ENCODE measurements around the gene PPFIA1.
"Not testable (repeated sequence)": the region's sequence is repeated elsewhere in the genome, so short reads cannot be mapped to it uniquely, and the experiment has no call there.

Gene PPFIA1

DNA sequence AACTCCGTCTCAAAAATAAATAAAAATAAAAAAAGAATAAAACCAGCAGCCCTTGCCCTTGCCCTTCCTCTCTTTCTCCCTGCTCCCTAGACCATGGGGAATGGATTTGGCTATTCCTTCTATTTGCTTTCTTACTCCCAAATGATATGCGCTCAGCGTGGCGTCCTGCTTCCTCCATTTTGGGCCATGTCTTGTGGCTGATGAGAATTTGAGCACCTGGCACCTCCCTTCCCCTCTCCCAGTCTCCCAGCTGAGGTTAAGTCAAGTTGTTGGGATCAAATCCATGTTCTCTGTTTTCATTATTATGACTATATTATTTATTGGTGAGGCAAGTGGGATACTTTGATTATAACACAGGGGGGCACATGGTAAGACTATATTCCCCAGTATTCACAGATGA, 117.1 kb downstream of the PPFIA1 start:
- DNase-seq (ENCODE audit: low read depth in 1 of 2, low spot score in 1 of 2) = no peak

DNA sequence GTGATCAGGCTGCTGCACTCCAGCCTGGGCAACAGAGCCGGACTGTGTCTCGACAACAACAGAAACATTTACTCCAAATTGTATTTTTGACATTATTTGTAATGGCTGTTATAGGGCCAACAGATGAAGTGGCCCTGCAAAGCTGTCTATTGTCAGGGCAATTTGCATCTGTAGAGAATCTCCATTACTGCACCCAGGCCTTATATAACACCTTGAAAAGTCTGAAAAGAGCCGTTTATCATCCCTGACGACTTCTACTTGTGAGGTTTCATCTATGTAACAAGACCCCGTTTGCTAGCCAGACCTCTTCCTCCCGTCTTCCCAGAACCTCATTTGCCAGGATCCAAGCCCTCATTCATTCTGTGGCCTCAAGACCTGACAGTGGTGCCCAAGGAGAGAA, 118.7 kb downstream of the PPFIA1 start:
- no peak for DNase-seq (ENCODE audit: low read depth in 1 of 2, low spot score in 1 of 2)

DNA sequence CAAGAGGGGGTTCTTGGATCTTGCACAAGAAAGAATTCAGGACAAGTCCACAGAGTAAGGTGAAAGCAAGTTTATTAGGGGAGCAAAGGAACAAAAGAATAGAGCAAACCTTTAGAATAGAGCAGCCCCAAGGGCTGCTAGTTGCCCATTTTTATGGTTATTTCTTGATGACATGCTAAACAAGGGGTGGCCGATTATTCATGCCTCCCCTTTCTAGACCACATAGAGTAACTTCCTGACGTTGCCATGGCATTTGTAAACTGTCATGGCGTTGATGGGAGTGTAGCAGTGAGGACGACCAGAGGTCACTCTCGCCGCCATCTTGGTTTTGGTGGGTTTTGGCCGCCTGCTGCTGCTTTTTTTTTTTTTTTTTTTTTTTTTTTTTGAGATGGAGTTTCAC, 120.4 kb downstream of the PPFIA1 start:
- not testable (repeated sequence) for DNase-seq (ENCODE audit: low read depth in 1 of 2, low spot score in 1 of 2)

DNA sequence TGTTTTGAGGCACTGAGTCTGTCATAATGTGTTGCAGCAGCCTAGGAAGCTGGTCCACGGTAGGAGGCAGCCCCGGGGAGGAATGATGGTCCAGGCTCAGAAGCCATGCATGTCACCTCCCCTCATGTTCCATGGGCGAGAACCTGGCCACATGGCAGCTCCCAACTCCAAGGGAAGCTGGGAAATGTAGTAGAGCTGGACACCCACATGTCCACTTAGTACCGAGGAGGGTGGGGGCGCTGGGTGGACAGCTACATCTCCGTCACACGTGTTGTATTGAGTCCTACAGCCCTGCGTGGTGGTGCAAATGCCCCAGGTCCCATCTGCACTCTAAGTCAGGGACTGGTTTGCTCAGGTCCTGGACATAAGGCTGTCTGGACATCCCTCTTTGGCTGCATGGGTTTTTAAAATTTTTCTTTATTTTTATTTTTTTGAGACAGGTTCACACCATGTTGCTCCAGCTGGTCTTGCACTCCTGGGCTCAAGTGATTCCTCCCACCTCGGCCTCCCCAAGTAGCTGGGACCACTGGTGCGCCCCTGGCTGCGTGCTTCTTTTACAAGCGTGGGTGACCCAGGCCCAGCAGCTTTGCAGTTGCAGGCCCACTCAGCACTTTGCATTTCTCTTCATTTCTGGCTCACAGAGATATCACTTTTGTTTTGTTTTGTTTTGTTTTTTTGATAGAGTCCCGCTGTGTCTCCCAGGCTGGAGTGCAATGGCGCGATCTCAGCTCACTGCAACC, 123.9 kb downstream of the PPFIA1 start:
- no peak for DNase-seq (ENCODE audit: low read depth in 1 of 2, low spot score in 1 of 2)

GRCh38 chr11:70397336-70397982, 127.0 kb downstream of the PPFIA1 start:
- DNase-seq (ENCODE audit: low read depth in 1 of 2, low spot score in 1 of 2) = no peak

- DNase-seq (ENCODE audit: low read depth in 1 of 2, low spot score in 1 of 2) = peak; percentile 28 to 74
Observed at GRCh38 chr11:70397983-70398833, 127.7 kb downstream of the PPFIA1 start, which contains the start of gene CTTN. Gene CTTN (plus strand): TSS chr11:70398529. CDS start chr11:70407298, 8,769 bp downstream.

- no peak for DNase-seq (ENCODE audit: low read depth in 1 of 2, low spot score in 1 of 2)
Observed at GRCh38 chr11:70398834-70399680, 128.6 kb downstream of the PPFIA1 start.

GRCh38 chr11:70399681-70400112, 129.2 kb downstream of the PPFIA1 start:
- DNase-seq (ENCODE audit: low read depth in 1 of 2, low spot score in 1 of 2) = no peak

DNA sequence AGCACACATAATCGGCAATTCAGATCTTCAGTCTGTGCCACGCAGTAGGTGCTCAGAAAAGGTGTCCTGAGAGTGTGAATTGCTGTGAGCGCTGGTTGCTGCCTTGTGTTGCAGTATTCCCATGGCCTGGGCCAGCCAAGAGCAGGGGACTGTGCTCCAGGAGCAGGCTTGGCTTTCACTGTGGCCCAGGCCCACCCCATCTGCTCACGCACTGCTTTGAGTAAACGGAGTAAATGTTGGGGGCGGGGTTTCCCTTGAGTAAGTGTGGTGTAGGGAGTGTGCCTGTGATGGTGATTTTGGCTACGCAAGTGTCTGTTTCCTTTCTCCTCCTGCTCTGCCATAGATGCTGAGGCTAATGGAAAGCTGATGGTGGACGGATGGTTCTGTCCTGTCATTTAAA, 130.2 kb downstream of the PPFIA1 start:
- no peak for DNase-seq (ENCODE audit: low read depth in 1 of 2, low spot score in 1 of 2)

DNA sequence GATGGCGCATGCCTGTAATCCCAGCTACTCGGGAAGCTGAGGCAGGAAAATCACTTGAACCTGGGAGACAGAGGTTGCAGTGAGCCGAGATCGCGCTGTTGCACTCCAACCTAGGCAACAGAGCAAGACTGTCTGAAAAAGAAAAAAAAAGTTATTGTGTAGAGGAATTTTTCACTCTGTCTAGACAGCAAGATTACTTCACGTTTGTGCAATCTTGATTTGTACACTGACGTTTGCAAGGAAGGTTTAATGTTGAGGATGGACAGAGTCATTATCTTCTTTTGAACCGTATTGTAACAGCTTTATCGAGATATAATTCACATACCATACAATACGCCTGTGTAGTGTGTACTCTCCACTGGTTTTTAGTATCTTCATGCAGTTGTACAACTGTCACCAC, 131.5 kb downstream of the PPFIA1 start:
- DNase-seq (ENCODE audit: low read depth in 1 of 2, low spot score in 1 of 2) = no peak

- no peak for DNase-seq (ENCODE audit: low read depth in 1 of 2, low spot score in 1 of 2)
Observed at GRCh38 chr11:70402685-70403084, 132.2 kb downstream of the PPFIA1 start.

DNA sequence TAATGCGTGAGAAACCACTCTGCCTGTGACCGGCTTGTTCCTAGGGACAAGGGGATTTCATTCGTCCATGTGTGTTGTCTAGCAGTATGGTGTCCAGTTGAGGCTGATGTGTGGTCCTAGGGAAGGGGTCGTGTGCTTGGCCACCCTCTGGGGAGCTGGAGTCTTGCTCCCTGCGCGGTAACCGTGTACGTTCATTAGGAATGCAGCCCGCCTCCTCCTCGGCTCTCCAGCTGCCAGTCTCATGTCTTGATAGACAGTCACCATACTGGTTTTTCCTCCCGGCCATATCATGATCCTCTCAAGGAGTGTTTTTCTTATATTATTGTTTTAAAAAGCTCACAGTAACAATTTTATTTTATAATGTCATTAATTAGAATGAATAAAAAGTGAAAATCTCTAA, 133.8 kb downstream of the PPFIA1 start:
- no peak for DNase-seq (ENCODE audit: low read depth in 1 of 2, low spot score in 1 of 2)

DNA sequence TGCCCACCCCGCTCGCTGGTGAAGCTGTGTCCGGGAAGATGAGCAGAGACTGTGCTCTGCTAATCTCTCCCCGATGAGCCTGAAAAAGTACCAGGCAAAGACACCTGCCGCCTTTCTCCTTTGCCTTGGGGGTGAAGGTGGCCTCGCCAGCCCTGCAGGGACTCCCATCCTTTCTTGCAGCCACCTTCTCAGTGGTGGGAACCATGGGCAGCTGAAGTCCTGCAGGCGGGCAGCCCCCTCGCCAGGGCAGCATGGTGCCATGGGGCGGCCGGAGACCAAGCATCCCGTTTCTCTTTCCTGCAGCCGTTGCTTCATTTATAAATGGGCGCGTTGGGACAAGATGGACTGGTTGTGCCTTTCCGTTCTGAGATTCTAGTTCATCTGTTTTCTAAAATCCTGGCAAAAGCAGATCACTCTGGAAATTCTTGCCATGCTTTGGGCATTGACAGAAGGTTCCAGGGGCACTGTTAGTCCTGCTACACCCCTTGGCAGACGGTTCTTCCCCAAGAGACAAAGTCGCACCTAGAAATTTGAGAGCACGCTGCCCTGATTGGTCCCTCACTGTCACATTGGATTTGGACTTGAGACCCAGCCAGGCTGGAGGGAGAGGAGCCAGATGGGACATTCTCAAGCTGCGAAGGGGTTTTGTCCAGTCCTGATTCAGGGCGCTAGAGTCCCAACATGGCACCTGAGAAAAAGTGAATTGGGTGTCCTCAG, 135.3 kb downstream of the PPFIA1 start:
- DNase-seq (ENCODE audit: low read depth in 1 of 2, low spot score in 1 of 2) = no peak

- DNase-seq (ENCODE audit: low read depth in 1 of 2, low spot score in 1 of 2) = no peak
Observed at GRCh38 chr11:70407121-70407520, 136.6 kb downstream of the PPFIA1 start.

DNA sequence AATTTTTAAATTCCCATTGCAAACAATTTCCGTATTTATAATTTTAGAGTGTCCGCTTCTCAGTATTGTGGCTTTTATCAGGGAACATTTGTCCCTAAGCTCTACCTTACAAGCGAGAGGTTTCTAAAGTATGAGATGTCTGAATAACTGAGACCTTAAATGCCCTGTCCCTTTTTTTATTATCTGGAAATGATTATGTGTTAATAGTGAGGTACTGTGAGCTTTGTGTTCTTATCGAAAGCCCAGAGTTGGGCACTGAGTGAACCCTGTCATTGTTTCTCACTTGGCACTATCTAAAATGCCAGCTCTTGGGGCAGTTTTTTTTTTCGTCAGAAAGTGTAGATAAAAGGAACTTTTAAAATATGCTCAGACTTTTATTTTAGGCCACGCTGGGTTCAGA, 137.3 kb downstream of the PPFIA1 start:
- DNase-seq (ENCODE audit: low read depth in 1 of 2, low spot score in 1 of 2) = no peak

DNA sequence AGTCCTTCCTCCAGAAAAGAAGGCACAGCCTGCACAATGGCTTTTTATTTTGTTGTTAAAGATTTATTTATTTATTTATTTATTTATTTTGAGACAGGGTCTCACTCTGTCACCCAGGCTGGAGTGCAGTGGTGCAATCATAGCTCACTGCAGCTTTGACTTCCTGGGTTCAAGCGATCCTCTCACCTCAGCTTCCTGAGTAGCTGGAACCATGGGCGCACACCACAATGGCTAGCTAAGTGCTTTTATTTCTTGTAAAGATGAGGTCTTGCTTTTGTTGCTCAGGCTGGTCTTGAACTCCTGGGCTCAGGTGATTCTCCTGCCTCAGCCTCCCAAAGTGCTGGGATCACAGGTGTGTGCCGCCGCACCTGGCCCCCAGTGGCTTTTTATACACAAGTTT, 137.8 kb downstream of the PPFIA1 start:
- DNase-seq (ENCODE audit: low read depth in 1 of 2, low spot score in 1 of 2) = not testable (repeated sequence)

DNA sequence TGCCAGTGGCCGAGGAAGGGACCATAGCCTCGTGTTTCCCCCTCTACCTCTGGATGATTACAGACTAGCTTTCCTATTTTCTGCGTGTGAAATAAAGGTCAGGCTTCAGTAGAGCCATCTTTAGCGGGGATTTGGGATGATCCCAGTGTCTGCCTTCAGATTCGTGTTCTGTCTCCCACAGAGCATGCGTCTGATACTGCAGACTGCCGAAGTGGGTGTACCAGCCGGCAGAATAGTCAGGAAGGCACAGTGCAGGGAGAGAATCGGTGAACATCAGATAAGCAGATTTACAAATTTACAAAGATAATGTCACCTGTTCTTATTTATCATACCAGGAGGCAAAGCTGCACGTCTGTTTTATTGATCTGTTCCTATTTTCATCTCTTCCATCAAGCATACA, 138.9 kb downstream of the PPFIA1 start:
- no peak for DNase-seq (ENCODE audit: low read depth in 1 of 2, low spot score in 1 of 2)

GRCh38 chr11:70409871-70410270, 139.4 kb downstream of the PPFIA1 start:
- no peak for DNase-seq (ENCODE audit: low read depth in 1 of 2, low spot score in 1 of 2)

DNA sequence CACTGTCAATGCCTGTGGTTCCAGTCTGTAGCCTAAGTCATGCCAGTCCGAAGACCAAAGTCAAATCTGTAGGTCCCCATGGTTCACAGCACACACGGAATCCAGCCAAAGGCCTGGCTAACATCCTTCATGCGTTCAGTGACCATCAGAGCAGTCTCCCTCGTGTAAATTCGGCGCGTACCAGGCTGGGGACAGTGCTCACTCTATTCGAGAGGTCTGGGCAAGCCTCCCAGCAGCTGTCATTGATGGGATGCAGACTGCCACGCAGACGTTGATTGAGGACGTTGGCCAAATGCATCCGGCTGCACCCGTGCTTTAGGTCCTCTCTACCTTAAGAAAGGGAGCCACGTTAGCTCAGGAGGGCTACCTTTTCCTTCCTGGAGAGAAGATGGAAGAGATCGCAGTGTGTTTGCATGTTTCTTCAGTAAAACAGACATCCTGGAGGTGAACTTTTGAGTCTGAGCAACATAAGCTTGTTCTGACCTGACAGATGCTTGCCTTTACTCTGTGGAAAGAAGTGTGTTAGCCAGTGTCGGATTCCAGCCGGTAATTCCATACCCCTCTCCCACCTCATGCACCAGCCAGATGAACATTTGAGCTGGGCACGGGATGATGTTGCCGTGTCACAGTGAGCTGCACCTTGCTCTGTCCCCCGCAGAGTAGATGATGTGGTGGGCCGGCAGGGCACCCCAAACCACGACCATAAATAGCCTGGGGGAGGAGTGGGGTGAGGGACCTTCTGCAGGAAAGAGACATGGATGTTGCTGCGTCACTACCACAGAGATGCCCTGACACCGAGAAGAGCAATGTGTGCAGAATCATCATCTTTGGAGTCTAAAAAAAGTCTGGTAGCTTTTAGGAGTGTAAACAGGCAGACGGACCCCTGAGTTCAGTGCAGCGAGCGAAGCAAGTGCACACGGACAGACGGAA, 140.1 kb downstream of the PPFIA1 start:
- no peak for DNase-seq (ENCODE audit: low read depth in 1 of 2, low spot score in 1 of 2)

Measured in stimulated activated CD4-positive, alpha-beta T cell treated with anti-CD3 and anti-CD28 coated beads, Interleukin-15, amount 100 ng/mL, for 1 hour (primary cell).